ENCODE results near the gene EFEMP2. TPM values are rescaled to one million over a fixed set of nuclear protein-coding genes. Genes with fewer than 3 reads are reported as not detected.

The EFEMP2 gene
- total and polyA plus RNA-seq, 10 of the 15 experiments (the other 5 are each of a cell fraction or from before 2014, with no cell fraction given), result 0.24 to 13.2 (median 1.3) TPM; not detected in 1

DNA sequence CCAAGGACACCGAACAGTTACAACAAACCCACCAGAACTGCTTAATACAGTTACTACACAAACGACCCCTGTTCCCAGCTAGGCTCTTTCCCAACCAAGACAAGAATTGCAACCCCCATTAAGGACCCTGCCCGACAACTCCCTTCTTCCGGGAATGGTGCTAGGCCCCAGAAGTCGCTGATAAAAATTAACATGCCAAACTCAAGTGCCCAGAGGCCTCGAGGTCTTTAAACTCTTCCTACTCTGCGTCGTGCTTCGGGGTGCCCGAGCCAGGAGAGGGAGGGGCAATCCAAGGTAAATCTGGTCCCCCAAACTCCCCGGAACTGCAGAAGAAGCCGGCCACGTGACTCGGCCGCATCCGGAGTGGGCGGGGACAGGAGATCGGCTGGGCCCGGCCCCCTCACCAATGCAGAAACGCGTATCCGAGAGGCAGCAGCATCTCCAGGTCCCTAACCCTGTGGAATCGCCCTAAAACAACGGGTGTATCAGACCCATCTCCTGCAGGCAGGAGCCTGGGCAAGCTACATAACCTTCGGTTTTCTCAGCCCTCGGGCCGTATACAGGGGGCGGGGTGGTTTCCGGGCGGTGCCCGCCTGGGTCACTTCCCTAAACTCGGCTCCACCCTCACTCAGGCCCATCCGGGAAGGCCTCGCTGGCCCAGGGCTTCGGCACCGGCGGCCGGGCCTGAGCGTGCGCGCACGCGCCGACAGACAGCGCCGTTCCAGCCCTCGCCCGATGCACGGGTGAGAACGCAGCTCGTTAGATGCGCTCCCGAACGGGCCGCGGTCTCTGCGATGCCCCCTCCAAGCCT, 15.7 kb downstream of the EFEMP2 start (continued):
- peak; percentile 79 for TF ChIP-seq POLR2A (IDR thresholded peaks at IDR 0.05; ENCODE audit: low read depth, low read length)
- TF ChIP-seq, protein P1, sequence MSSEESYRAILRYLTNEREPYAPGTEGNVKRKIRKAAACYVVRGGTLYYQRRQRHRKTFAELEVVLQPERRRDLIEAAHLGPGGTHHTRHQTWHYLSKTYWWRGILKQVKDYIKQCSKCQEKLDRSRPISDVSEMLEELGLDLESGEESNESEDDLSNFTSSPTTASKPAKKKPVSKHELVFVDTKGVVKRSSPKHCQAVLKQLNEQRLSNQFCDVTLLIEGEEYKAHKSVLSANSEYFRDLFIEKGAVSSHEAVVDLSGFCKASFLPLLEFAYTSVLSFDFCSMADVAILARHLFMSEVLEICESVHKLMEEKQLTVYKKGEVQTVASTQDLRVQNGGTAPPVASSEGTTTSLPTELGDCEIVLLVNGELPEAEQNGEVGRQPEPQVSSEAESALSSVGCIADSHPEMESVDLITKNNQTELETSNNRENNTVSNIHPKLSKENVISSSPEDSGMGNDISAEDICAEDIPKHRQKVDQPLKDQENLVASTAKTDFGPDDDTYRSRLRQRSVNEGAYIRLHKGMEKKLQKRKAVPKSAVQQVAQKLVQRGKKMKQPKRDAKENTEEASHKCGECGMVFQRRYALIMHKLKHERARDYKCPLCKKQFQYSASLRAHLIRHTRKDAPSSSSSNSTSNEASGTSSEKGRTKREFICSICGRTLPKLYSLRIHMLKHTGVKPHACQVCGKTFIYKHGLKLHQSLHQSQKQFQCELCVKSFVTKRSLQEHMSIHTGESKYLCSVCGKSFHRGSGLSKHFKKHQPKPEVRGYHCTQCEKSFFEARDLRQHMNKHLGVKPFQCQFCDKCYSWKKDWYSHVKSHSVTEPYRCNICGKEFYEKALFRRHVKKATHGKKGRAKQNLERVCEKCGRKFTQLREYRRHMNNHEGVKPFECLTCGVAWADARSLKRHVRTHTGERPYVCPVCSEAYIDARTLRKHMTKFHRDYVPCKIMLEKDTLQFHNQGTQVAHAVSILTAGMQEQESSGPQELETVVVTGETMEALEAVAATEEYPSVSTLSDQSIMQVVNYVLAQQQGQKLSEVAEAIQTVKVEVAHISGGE (CRISPR knock-in tag; IDR thresholded peaks at IDR 0.05), result no peak
- TF ChIP-seq NRF1 (conservative IDR thresholded peaks at IDR 0.05; ENCODE audit: low read depth, low read length), result no peak
- TF ChIP-seq RELA (IDR thresholded peaks at IDR 0.05; ENCODE audit: borderline replicate concordance, partially characterized antibody), result no peak
- TF ChIP-seq NFYB (IDR thresholded peaks at IDR 0.05; ENCODE audit: insufficient read depth, low read depth, low read length), result no peak
- TF ChIP-seq, protein P2, sequence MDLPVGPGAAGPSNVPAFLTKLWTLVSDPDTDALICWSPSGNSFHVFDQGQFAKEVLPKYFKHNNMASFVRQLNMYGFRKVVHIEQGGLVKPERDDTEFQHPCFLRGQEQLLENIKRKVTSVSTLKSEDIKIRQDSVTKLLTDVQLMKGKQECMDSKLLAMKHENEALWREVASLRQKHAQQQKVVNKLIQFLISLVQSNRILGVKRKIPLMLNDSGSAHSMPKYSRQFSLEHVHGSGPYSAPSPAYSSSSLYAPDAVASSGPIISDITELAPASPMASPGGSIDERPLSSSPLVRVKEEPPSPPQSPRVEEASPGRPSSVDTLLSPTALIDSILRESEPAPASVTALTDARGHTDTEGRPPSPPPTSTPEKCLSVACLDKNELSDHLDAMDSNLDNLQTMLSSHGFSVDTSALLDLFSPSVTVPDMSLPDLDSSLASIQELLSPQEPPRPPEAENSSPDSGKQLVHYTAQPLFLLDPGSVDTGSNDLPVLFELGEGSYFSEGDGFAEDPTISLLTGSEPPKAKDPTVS (IDR thresholded peaks at IDR 0.05; ENCODE audit: low read depth, low read length), result no peak
- TF ChIP-seq, protein P3, sequence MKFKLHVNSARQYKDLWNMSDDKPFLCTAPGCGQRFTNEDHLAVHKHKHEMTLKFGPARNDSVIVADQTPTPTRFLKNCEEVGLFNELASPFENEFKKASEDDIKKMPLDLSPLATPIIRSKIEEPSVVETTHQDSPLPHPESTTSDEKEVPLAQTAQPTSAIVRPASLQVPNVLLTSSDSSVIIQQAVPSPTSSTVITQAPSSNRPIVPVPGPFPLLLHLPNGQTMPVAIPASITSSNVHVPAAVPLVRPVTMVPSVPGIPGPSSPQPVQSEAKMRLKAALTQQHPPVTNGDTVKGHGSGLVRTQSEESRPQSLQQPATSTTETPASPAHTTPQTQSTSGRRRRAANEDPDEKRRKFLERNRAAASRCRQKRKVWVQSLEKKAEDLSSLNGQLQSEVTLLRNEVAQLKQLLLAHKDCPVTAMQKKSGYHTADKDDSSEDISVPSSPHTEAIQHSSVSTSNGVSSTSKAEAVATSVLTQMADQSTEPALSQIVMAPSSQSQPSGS (IDR thresholded peaks at IDR 0.05; ENCODE audit: low read length), result no peak
- TF ChIP-seq, protein P4, sequence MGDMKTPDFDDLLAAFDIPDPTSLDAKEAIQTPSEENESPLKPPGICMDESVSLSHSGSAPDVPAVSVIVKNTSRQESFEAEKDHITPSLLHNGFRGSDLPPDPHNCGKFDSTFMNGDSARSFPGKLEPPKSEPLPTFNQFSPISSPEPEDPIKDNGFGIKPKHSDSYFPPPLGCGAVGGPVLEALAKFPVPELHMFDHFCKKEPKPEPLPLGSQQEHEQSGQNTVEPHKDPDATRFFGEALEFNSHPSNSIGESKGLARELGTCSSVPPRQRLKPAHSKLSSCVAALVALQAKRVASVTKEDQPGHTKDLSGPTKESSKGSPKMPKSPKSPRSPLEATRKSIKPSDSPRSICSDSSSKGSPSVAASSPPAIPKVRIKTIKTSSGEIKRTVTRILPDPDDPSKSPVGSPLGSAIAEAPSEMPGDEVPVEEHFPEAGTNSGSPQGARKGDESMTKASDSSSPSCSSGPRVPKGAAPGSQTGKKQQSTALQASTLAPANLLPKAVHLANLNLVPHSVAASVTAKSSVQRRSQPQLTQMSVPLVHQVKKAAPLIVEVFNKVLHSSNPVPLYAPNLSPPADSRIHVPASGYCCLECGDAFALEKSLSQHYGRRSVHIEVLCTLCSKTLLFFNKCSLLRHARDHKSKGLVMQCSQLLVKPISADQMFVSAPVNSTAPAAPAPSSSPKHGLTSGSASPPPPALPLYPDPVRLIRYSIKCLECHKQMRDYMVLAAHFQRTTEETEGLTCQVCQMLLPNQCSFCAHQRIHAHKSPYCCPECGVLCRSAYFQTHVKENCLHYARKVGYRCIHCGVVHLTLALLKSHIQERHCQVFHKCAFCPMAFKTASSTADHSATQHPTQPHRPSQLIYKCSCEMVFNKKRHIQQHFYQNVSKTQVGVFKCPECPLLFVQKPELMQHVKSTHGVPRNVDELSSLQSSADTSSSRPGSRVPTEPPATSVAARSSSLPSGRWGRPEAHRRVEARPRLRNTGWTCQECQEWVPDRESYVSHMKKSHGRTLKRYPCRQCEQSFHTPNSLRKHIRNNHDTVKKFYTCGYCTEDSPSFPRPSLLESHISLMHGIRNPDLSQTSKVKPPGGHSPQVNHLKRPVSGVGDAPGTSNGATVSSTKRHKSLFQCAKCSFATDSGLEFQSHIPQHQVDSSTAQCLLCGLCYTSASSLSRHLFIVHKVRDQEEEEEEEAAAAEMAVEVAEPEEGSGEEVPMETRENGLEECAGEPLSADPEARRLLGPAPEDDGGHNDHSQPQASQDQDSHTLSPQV (IDR thresholded peaks at IDR 0.05), result no peak
- TF ChIP-seq, protein P5, sequence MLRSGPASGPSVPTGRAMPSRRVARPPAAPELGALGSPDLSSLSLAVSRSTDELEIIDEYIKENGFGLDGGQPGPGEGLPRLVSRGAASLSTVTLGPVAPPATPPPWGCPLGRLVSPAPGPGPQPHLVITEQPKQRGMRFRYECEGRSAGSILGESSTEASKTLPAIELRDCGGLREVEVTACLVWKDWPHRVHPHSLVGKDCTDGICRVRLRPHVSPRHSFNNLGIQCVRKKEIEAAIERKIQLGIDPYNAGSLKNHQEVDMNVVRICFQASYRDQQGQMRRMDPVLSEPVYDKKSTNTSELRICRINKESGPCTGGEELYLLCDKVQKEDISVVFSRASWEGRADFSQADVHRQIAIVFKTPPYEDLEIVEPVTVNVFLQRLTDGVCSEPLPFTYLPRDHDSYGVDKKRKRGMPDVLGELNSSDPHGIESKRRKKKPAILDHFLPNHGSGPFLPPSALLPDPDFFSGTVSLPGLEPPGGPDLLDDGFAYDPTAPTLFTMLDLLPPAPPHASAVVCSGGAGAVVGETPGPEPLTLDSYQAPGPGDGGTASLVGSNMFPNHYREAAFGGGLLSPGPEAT (IDR thresholded peaks at IDR 0.05; ENCODE audit: low read depth), result peak; percentile 76
- no peak for TF ChIP-seq NR2C2 (IDR thresholded peaks at IDR 0.05; ENCODE audit: borderline replicate concordance, control insufficient read depth, insufficient read length, low read depth)
- TF ChIP-seq SMC3 (IDR thresholded peaks at IDR 0.05; ENCODE audit: borderline replicate concordance, low read length), result no peak
- no peak for TF ChIP-seq HDAC2 (IDR thresholded peaks at IDR 0.05)
- TF ChIP-seq RAD51 (IDR thresholded peaks at IDR 0.05), result peak; percentile 95
- no peak for TF ChIP-seq SREBF2 (IDR thresholded peaks at IDR 0.05; ENCODE audit: low read length)
- TF ChIP-seq RAD21 (IDR thresholded peaks at IDR 0.05; ENCODE audit: insufficient read depth, low read depth, low read length), result no peak
- 0 out of 2 replicates have a peak, but pooled peaks have one; percentile 6 for TF ChIP-seq ZNF384 (IDR thresholded peaks at IDR 0.05; ENCODE audit: borderline replicate concordance, low read depth, low read length)
- TF ChIP-seq ZZZ3 (IDR thresholded peaks at IDR 0.05; ENCODE audit: control insufficient read depth, insufficient read length, low read depth), result no peak

All from GM12878 (cell line).